ENCODE measurements around the gene HOXB2. TPM values are rescaled to one million over a fixed set of nuclear protein-coding genes. Genes with fewer than 3 reads are reported as not detected.

The HOXB2 gene
- polyA plus RNA-seq, 3 donors, result 1.6 to 3.8 (median 3.3) TPM

- no peak overlapping the region for H3K4me3 Mint-ChIP-seq
- Histone ChIP-seq H3K27ac (ENCODE audit: low read depth in 1 of 2, low read length in 2 of 2) (no peak overlapping the region), H3K4me3 (replicated peaks in 1 of 3; ENCODE audit: low read depth in 2 of 3, low read length in 3 of 3) (no peak overlapping the region), H2AFZ (ENCODE audit: insufficient read depth, low read depth, low read length, poor library complexity, severe bottlenecking) (no peak overlapping the region), H3K4me1 (ENCODE audit: control insufficient read depth in 1 of 2, insufficient read depth in 2 of 2, low read length in 2 of 2) (no peaks in the 10 kb centered on the region), H3K79me2 (ENCODE audit: insufficient read depth, low read length) (no peaks in the 10 kb centered on the region), H3K4me2 (replicated peaks; ENCODE audit: extremely low read depth, low read length, poor library complexity, severe bottlenecking) (no peak overlapping the region), H3K9ac (ENCODE audit: insufficient read depth, low read length, poor library complexity, severe bottlenecking) (no peak overlapping the region), H3K36me3 (replicated peaks in 1 of 2; ENCODE audit: control insufficient read depth in 1 of 2, insufficient read depth in 2 of 2, low read length in 2 of 2) (no peaks in the 10 kb centered on the region), H3K9me3 (replicated peaks in 1 of 2; ENCODE audit: control insufficient read depth in 1 of 2, insufficient read depth in 1 of 2, low read length in 2 of 2) (no peaks in the 10 kb centered on the region), H3K27me3 (ENCODE audit: control insufficient read depth in 2 of 2, insufficient read depth in 2 of 2, low read length in 2 of 2) (peaks cover 5 to 22% of the 10 kb centered on the region in 2 donors), H4K20me1 (ENCODE audit: insufficient read depth, low read length) (no peaks in the 10 kb centered on the region)
- DNase-seq, result no peak
- 7% methylated on average over 2 of the region's 3 CpGs for WGBS (ENCODE audit: insufficient coverage)
- H3K36me3 Mint-ChIP-seq, result no peaks in the 10 kb centered on the region
- peaks cover 12% of the 10 kb centered on the region for H3K4me1 Mint-ChIP-seq
- peaks cover 0 to 3% (median 0%) of the 10 kb centered on the region in 7 donors for H3K9me3 Mint-ChIP-seq
- intact Hi-C loops (cut with micrococcal nuclease), result no loop called here
- no peak overlapping the region for H3K27ac Mint-ChIP-seq
- TF ChIP-seq, protein P1, sequence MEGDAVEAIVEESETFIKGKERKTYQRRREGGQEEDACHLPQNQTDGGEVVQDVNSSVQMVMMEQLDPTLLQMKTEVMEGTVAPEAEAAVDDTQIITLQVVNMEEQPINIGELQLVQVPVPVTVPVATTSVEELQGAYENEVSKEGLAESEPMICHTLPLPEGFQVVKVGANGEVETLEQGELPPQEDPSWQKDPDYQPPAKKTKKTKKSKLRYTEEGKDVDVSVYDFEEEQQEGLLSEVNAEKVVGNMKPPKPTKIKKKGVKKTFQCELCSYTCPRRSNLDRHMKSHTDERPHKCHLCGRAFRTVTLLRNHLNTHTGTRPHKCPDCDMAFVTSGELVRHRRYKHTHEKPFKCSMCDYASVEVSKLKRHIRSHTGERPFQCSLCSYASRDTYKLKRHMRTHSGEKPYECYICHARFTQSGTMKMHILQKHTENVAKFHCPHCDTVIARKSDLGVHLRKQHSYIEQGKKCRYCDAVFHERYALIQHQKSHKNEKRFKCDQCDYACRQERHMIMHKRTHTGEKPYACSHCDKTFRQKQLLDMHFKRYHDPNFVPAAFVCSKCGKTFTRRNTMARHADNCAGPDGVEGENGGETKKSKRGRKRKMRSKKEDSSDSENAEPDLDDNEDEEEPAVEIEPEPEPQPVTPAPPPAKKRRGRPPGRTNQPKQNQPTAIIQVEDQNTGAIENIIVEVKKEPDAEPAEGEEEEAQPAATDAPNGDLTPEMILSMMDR (IDR thresholded peaks at IDR 0.05), result no peak
- peaks cover 20 to 66% (median 38%) of the 10 kb centered on the region in 3 donors for H3K27me3 Mint-ChIP-seq (ENCODE audit: low read depth in 3 of 3)
Measured at GRCh38 chr17:48517478-48517877, 27.4 kb downstream of the HOXB2 start.

GRCh38 chr17:48515925-48516900, 28.7 kb downstream of the HOXB2 start:
- peaks cover 21 to 69% (median 39%) of the 10 kb centered on the region in 3 donors for H3K27me3 Mint-ChIP-seq (ENCODE audit: low read depth in 3 of 3)
- intact Hi-C loops (cut with micrococcal nuclease), result no loop called here
- no peak overlapping the region for H3K27ac Mint-ChIP-seq
- H3K27ac ChIP-seq (ENCODE audit: low read depth in 1 of 2, low read length in 2 of 2), result no peak overlapping the region
- H4K20me1 ChIP-seq (ENCODE audit: insufficient read depth, low read length), result no peaks in the 10 kb centered on the region
- H3K27me3 ChIP-seq (ENCODE audit: control insufficient read depth in 2 of 2, insufficient read depth in 2 of 2, low read length in 2 of 2), result peaks cover 5 to 18% of the 10 kb centered on the region in 2 donors
- H3K36me3 ChIP-seq (replicated peaks in 1 of 2; ENCODE audit: control insufficient read depth in 1 of 2, insufficient read depth in 2 of 2, low read length in 2 of 2), result no peaks in the 10 kb centered on the region
- H3K9me3 Mint-ChIP-seq, result peaks cover 0 to 3% (median 0%) of the 10 kb centered on the region in 7 donors
- no CpG with 5 or more reads among the region's 3 CpGs for WGBS (ENCODE audit: insufficient coverage)
- H3K36me3 Mint-ChIP-seq, result no peaks in the 10 kb centered on the region
- H3K4me3 Mint-ChIP-seq, result no peak overlapping the region
- H3K9me3 ChIP-seq (replicated peaks in 1 of 2; ENCODE audit: control insufficient read depth in 1 of 2, insufficient read depth in 1 of 2, low read length in 2 of 2), result no peaks in the 10 kb centered on the region
- DNase-seq, result no peak
- no peak overlapping the region for H2AFZ ChIP-seq (ENCODE audit: insufficient read depth, low read depth, low read length, poor library complexity, severe bottlenecking)
- no peaks in the 10 kb centered on the region for H3K4me1 ChIP-seq (ENCODE audit: control insufficient read depth in 1 of 2, insufficient read depth in 2 of 2, low read length in 2 of 2)
- no peak overlapping the region for H3K4me2 ChIP-seq (replicated peaks; ENCODE audit: extremely low read depth, low read length, poor library complexity, severe bottlenecking)
- peaks cover 12% of the 10 kb centered on the region for H3K4me1 Mint-ChIP-seq
- TF ChIP-seq, protein P1 (IDR thresholded peaks at IDR 0.05), result no peak
- no peaks in the 10 kb centered on the region for H3K79me2 ChIP-seq (ENCODE audit: insufficient read depth, low read length)
- no peak overlapping the region for H3K4me3 ChIP-seq (replicated peaks in 1 of 3; ENCODE audit: low read depth in 2 of 3, low read length in 3 of 3)
- H3K9ac ChIP-seq (ENCODE audit: insufficient read depth, low read length, poor library complexity, severe bottlenecking), result no peak overlapping the region

Measured in CD14-positive monocyte (primary cell).